ENCODE data around the gene TOP2B.

TOP2B gene

DNA sequence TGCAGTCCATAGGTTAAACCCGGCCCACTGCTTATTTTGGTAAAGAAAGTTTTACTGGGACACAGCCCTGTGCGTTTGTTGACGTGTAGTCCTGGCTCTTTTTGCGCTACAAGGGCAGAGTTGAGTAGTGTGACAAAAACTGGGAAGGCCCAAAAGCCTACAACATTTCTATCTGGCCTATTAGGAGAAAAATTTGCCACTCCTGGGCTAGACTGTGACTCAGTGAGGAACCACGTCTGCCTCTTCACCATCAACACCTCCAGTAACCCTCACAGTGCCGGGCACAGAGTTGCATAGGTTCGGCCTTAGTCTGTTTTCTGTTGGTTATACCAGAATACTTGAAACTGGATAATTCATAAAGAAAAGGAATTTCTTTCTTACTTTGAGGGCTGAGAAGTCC lies 110.3 kb downstream of the TOP2B start:
- TF ChIP-seq CTCF (conservative IDR thresholded peaks at IDR 0.05; ENCODE audit: low read length), result no peak
- no peak for DNase-seq (ENCODE audit: low read depth)
- no peak overlapping the region for H3K4me3 ChIP-seq (ENCODE audit: low read length)

DNA sequence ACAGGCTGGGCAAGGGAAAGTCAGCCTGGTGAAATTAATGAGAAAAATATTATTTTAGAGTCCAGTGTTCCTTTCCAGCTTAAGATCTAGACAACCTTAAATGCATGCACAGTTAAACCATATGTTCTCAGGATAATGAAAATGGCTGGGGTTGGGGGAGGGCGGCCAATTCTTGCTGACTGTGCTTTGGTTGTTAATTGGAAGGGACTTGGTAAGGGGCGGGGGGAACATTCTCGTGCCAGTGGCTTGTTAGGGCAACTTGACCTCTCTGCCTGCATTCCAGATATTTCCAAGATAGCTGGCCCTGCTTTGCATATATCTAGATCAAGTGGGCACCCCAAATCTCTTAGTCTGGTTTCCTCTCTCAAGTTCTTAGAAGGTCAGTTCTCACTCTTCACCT lies 112.5 kb downstream of the TOP2B start:
- no peak for TF ChIP-seq CTCF (conservative IDR thresholded peaks at IDR 0.05; ENCODE audit: low read length)
- no peak for DNase-seq (ENCODE audit: low read depth)
- no peak overlapping the region for H3K4me3 ChIP-seq (ENCODE audit: low read length)

DNA sequence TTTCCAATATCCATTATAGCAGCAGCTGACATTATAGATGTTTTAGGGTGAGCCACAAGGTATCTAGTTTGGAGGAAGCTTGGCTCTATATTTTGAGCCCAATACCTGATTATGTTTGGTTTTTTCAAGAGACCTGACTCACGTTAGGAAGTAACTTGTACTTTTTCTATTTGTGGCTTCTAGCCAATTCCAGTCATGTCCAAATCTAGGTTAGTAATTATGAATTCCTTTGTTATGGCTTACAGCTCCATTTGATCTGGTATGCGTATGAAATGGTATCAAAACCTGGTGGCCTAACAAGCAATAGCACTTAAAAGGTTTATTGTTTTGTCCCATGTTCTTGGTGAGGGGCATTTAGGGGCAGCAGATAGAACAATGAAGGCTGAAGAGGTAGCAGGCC lies 115.9 kb downstream of the TOP2B start:
- no peak for DNase-seq (ENCODE audit: low read depth)
- H3K4me3 ChIP-seq (ENCODE audit: low read length), result no peak overlapping the region

GRCh38 chr3:25547943-25548674 lies 116.6 kb downstream of the TOP2B start:
- peak; percentile 34 for DNase-seq (ENCODE audit: low read depth)
- TF ChIP-seq CTCF (conservative IDR thresholded peaks at IDR 0.05; ENCODE audit: low read length), result no peak
- H3K4me3 ChIP-seq (ENCODE audit: low read length), result no peak overlapping the region

More for the DNA sequence above, 115.9 kb downstream of the TOP2B start:
- TF ChIP-seq CTCF (conservative IDR thresholded peaks at IDR 0.05; ENCODE audit: low read length), result no peak
